ENCODE results near the gene NQO2.

The NQO2 gene

DNA sequence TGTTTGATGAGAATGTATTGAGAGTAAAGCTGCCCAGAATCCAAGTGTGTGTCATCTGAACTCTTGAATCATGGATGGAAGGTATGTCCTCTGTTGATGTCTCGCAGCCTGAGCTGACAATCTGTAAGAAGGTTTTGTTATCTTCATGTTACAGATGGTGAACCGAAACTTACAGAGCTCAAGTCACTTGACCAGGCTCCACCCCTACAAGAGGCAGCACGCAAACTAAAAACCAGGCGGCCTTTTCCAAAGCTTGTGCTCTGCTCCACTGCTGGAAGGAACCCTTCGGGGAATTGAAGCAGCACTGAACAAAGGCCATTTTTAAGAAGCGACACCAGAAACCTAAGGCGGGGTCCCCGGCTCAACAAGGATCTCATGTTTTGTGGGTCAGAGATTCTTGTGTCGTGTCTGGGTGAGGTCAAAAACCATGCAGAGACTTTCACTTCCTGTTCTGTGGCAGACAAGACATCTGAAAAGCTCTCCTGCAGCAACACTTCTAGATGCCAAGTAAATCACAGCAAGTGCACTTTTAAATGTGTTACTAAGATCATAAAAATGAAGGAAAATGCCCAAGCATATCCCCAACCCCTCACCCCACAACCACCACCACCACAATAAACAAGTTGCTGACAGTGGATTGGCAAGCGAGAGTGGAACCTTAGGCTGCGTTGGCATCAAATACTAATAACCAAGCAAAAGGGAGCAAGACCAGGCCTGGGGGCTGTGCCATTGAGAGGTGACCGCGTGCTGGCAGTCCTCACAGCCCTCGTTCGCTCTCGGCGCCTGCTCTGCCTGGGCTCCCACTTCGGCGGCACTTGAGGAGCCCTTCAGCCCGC, 27.3 kb downstream of the NQO2 start:
- TF ChIP-seq, protein P1, sequence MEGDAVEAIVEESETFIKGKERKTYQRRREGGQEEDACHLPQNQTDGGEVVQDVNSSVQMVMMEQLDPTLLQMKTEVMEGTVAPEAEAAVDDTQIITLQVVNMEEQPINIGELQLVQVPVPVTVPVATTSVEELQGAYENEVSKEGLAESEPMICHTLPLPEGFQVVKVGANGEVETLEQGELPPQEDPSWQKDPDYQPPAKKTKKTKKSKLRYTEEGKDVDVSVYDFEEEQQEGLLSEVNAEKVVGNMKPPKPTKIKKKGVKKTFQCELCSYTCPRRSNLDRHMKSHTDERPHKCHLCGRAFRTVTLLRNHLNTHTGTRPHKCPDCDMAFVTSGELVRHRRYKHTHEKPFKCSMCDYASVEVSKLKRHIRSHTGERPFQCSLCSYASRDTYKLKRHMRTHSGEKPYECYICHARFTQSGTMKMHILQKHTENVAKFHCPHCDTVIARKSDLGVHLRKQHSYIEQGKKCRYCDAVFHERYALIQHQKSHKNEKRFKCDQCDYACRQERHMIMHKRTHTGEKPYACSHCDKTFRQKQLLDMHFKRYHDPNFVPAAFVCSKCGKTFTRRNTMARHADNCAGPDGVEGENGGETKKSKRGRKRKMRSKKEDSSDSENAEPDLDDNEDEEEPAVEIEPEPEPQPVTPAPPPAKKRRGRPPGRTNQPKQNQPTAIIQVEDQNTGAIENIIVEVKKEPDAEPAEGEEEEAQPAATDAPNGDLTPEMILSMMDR (IDR thresholded peaks at IDR 0.05), result no peak

DNA sequence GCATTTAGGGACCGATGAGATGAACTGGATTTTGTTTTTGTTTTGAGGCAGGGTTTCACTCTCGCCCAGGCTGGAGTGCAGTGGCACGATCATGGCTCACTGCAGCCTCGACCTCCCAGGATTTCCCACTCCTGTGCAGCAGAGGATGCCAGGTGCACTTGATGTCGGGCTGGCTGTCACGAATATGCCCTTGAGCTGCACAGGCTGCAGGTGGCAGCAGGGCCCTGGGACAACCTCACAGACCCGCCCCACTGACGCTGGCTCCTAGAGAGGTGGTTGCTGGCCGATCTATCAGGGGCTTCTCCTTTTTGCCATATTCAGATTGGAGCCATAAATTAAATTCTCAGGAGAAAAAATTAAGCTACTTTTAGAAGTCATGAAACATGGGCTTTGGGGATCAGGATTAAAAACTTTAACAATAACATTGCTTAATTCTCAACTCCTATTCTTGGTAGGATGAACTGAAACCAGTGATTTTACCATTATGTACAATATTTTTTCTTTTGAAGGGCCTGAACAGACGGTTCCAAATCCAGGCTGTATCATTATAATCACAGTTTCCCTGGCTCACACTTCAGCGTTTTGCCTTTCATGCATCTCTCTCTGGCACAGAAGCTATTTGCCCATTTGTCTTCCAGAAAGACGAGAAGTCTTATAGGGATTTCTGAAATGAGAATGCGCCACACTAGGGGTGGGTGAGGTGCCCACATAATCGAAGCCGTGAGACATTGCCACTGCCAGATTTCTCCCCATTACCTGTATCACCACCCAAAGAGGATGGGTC, 32.4 kb downstream of the NQO2 start:
- TF ChIP-seq, protein P1 (IDR thresholded peaks at IDR 0.05), result no peak

DNA sequence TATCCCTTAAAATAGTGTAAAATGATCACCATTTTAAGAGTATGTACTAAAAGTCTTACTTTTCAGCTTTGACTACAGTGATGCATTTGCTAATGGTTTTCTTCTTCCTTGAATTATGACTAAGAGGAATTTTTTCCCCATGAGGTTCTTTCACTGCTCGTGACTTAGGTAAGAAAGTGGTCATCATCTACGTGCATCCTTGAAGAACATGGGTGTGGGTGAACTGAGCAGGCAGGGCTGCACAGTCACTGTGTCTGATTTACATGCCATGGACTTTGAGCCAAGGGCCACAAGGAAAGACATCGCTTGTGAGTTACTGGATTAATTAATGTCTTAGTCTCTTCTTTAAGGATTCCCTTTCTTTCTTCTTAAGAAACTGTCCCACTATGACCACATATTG, 33.3 kb downstream of the NQO2 start:
- TF ChIP-seq, protein P1 (IDR thresholded peaks at IDR 0.05), result no peak

DNA sequence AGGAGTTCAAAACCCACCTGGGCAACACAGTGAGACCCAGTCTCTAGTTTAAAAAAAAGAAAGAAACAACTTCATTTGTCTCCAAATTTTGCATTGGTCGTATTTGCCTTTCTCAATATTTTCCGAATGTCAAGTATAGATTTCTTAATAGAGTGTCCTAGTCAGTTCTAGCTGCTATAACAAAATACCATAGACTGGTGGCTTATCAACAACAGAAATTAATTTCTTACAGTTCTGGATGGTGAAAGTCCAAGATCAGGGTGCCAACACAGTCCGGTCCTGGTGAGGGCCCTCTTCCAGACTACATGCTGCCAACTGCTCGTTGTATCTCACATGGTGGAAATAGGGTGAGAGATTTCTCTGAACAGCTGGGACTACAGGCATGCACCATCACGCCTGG, 34.0 kb downstream of the NQO2 start:
- TF ChIP-seq, protein P1 (IDR thresholded peaks at IDR 0.05), result no peak

DNA sequence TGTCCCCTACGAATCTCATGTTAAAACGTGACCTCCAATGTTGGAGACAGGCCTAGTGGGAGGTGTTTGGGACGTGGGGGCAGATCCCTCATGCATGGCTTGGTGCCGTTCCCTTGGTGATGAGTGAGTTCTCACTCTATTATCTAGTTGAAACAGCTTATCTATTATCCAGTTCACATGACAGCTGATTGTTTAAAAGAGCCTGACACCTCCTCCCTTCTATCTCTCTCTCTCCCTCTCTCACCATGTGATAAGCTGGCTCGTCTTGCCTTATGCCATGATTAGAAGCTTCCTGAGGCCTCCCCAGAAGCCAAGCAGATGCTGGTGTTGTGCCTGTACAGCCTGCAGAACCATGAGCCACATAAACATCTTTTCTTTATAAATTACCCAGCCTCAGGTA, 35.7 kb downstream of the NQO2 start:
- TF ChIP-seq, protein P1 (IDR thresholded peaks at IDR 0.05), result no peak

DNA sequence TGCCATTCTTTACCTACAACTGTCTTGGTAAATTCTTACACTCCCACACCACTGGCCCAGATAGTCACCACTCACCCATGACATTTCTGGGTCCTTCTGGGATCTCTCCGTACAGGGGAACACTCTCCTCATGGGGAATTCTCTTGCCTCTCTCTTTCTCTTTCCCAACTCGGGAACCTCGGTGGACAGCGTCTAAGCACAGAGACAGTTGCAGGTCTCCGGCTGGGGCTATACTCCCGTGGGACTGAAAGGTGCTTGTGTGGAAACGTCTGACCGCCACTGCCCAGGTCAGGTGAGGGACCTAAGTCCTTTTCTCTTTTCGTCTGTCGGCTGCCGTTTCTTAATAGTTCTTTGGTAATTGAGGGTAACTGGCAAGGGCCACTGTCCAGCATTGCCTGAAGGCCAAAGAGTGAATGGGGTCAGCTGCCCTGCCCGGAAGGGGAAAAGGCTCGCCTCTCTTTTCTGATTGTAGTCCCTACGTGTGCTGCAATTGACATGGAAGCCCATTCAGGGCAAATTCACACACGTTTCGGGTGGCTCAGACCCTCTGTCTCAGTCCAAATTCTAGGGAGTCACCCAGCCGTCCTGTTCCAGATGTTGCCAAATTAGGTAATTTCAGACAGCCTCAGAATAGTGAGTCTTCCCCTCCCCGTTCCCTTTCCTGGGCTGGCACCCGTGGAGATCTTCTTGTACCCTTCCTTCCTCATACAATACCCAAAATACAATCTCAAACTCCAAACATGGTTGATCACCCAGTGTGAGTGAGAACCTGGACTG, 37.4 kb downstream of the NQO2 start:
- TF ChIP-seq, protein P1 (IDR thresholded peaks at IDR 0.05), result no peak

DNA sequence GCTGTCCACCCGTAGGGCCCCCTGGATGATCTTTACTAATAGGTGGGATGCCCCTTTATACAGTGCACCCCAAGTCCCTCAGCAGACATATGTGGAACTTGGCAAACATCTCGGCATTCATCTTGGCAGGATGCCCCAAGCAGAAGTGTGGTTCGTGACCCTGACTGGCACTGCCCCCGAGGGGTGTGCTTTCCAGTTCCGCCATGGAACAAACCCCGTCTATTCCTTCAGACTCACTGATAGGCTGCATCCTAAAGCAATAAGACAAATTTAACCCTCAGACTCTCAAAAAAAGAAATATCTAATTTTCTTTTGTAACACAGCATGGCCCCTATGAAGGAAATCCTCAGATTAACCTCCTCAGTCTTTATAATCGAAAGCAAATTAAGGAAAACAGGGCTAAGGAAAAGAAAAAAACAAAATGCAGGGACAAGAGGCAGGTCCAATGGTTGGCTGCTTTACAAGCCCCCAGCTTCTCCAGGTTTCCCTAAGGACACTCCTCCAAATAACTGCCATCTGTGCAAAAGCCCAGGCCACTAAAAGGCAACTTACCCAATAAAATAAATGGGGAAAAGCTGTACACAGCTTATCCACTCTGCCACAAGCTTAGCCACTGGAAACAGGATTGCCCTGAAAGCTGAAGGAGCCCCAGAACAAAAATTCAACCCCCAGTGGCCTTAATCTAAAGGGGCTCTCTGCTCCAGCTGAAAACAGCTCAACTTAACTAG, 38.1 kb downstream of the NQO2 start:
- TF ChIP-seq, protein P1 (IDR thresholded peaks at IDR 0.05), result no peak
